ENCODE measurements around the gene GP9.

DNA sequence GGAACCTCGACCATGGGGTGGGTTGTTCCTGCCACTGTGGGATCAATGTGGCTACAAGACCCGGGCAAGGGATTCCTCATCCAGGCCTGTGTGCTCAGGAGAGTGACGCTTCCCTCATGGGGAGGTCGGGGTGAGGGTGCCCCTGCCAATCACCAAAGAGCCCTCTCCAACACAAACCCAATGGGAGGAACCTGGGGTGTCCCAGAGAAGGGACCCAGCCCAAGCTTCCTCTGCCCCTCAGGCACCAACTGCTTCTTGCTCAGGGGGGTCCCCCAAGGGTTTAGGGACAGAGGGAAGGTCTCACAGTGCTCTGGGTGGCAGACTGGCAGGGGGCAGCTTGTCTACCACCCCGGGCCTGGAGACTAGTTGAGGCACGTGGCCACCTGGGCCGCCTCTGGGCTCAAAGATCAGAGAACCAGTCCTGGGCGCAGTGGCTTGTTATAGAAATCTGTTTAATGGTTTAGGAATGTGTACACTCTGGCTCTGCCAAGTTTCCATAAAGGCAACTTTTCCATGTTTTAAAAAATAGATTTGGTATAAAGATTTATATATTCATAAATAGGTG lies 26.6 kb downstream of the GP9 start:
- TF ChIP-seq, protein P1, sequence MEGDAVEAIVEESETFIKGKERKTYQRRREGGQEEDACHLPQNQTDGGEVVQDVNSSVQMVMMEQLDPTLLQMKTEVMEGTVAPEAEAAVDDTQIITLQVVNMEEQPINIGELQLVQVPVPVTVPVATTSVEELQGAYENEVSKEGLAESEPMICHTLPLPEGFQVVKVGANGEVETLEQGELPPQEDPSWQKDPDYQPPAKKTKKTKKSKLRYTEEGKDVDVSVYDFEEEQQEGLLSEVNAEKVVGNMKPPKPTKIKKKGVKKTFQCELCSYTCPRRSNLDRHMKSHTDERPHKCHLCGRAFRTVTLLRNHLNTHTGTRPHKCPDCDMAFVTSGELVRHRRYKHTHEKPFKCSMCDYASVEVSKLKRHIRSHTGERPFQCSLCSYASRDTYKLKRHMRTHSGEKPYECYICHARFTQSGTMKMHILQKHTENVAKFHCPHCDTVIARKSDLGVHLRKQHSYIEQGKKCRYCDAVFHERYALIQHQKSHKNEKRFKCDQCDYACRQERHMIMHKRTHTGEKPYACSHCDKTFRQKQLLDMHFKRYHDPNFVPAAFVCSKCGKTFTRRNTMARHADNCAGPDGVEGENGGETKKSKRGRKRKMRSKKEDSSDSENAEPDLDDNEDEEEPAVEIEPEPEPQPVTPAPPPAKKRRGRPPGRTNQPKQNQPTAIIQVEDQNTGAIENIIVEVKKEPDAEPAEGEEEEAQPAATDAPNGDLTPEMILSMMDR (conservative IDR thresholded peaks at IDR 0.05; ENCODE audit: low read length), result no peak
- TF ChIP-seq EZH2phosphoT487 (IDR thresholded peaks at IDR 0.05; ENCODE audit: borderline replicate concordance), result no peak

All from Loucy (cell line).